ENCODE data around the gene IFI30. TPM values are rescaled to one million over a fixed set of nuclear protein-coding genes. Genes with fewer than 3 reads are reported as not detected.

Gene IFI30
- not detected in 2 replicates for total RNA-seq
- long read RNA-seq, partial matches to known transcripts, result 0 of 2 reads
- long read RNA-seq, other reads (novel, unspliced or antisense), result 0 of 2 reads

DNA sequence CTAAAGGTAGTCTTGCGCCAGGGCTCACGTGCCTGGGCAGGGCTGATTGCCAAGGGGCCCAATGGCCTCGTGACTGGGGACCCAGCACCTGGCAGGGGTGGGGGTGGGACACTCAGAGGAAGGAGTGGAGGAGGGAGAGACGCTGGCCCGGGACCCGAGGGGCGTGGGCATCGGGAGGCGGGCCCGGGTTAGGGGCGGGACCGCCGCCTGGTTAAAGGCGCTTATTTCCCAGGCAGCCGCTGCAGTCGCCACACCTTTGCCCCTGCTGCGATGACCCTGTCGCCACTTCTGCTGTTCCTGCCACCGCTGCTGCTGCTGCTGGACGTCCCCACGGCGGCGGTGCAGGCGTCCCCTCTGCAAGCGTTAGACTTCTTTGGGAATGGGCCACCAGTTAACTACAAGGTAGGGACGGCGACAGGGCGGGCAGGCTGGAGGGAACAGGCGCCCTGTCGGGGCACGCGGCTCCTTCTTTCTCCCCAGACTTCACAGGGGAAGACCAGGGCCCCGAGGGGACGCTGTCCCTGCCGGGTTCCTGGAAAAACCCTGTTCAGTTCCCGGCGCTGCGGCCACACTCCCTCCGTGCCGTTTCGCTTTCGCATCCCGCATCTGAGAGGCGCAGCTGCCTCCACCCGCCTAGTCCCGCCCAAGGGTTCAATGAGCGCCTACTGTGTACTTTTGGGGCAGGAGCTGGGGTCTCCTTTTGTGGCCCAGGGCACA, at the start of gene IFI30:
Gene IFI30, plus strand, starts transcription at position 242 of the 717 bp plus-strand sequence. Its CDS starts 29 bp downstream, at position 271.
- H3K36me3 Mint-ChIP-seq (ENCODE audit: unreplicated experiment), result peaks cover 9% of the 10 kb centered on the region
- no peak within 1 kb of the TSS for H3K27ac Mint-ChIP-seq (ENCODE audit: unreplicated experiment)
- H3K27me3 Mint-ChIP-seq (ENCODE audit: unreplicated experiment), result peaks cover 8% of the 10 kb centered on the region
- peaks cover 16% of the 10 kb centered on the region for H3K4me1 Mint-ChIP-seq (ENCODE audit: unreplicated experiment)
- no peaks in the 10 kb centered on the region for H3K9me3 Mint-ChIP-seq (ENCODE audit: unreplicated experiment)
- TF ChIP-seq, protein P1, sequence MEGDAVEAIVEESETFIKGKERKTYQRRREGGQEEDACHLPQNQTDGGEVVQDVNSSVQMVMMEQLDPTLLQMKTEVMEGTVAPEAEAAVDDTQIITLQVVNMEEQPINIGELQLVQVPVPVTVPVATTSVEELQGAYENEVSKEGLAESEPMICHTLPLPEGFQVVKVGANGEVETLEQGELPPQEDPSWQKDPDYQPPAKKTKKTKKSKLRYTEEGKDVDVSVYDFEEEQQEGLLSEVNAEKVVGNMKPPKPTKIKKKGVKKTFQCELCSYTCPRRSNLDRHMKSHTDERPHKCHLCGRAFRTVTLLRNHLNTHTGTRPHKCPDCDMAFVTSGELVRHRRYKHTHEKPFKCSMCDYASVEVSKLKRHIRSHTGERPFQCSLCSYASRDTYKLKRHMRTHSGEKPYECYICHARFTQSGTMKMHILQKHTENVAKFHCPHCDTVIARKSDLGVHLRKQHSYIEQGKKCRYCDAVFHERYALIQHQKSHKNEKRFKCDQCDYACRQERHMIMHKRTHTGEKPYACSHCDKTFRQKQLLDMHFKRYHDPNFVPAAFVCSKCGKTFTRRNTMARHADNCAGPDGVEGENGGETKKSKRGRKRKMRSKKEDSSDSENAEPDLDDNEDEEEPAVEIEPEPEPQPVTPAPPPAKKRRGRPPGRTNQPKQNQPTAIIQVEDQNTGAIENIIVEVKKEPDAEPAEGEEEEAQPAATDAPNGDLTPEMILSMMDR (IDR thresholded peaks at IDR 0.05), result no peak
- H3K4me3 Mint-ChIP-seq (ENCODE audit: unreplicated experiment), result peak within 1 kb of the TSS; percentile 79
- no peak for DNase-seq (ENCODE audit: extremely low spot score, unreplicated experiment)

DNA sequence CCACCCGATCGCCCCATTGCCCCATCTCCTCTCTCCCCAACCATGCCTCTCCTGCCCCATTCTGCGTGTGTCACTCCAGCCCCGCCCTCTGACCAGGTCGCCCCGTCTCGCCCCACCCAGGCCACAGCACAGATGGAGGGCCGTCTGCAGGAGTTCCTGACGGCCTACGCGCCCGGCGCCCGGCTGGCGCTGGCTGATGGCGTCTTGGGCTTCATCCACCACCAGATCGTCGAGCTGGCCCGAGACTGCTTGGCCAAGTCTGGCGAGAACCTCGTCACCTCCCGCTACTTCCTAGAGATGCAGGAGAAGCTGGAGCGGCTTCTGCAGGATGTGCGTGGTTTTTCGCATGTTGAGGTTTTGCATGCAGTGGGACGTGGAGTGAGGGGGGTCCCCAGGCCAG, 49.8 kb upstream of the IFI30 start:
- H3K27me3 Mint-ChIP-seq (ENCODE audit: unreplicated experiment), result no peaks in the 10 kb centered on the region
- H3K4me3 Mint-ChIP-seq (ENCODE audit: unreplicated experiment), result no peak overlapping the region
- H3K9me3 Mint-ChIP-seq (ENCODE audit: unreplicated experiment), result no peaks in the 10 kb centered on the region
- TF ChIP-seq, protein P1 (IDR thresholded peaks at IDR 0.05), result no peak
- H3K36me3 Mint-ChIP-seq (ENCODE audit: unreplicated experiment), result peaks cover 6% of the 10 kb centered on the region
- no peak overlapping the region for H3K27ac Mint-ChIP-seq (ENCODE audit: unreplicated experiment)
- peaks cover 4% of the 10 kb centered on the region for H3K4me1 Mint-ChIP-seq (ENCODE audit: unreplicated experiment)
- no peak for DNase-seq (ENCODE audit: extremely low spot score, unreplicated experiment)

DNA sequence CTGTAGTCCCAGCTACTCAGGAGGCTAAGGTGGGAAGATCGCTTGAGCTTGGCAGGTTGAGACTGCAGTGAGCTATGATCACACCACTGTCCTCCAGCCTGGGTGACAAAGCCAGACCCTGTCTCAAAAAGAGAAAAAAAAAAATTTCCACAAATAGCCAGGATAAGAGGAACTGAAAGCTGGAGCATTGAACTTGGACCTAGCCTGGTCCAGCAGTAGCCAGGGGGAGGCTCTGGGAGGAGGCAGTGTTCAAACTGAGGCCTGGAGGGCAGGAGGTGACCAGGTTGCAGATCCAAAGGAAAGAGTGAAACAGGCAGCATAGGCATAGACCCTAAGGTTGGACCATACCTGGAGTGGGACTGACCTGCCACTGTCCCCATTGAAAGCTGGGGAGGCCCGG, 47.5 kb upstream of the IFI30 start:
- TF ChIP-seq, protein P1 (IDR thresholded peaks at IDR 0.05), result no peak
- Mint-ChIP-seq H3K27ac (ENCODE audit: unreplicated experiment) (no peak overlapping the region), H3K4me3 (ENCODE audit: unreplicated experiment) (no peak overlapping the region), H3K9me3 (ENCODE audit: unreplicated experiment) (no peaks in the 10 kb centered on the region), H3K36me3 (ENCODE audit: unreplicated experiment) (peaks cover 6% of the 10 kb centered on the region), H3K4me1 (ENCODE audit: unreplicated experiment) (no peaks in the 10 kb centered on the region), H3K27me3 (ENCODE audit: unreplicated experiment) (no peaks in the 10 kb centered on the region)
- DNase-seq (ENCODE audit: extremely low spot score, unreplicated experiment), result no peak

DNA sequence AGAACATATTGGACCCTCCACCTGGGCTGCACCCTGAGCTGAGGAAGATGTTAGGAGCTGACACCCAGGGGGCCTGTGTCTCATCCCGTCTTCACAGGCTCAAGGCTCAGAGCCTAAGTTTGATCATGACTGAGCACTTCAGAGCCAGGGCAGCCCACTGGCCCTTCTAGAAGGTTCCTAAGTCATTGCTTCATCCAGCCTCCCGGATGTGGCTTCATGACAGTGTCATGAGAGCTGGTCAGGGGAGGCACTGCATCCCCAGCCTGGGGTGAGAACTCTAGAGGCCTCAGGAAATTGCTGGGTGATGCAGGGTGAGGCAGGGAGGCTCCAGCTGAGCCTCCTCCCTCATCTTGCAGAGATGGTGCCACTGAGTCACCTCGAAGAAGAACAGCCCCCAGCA, 45.6 kb upstream of the IFI30 start:
- no peak for DNase-seq (ENCODE audit: extremely low spot score, unreplicated experiment)
- TF ChIP-seq, protein P1 (IDR thresholded peaks at IDR 0.05), result no peak
- Mint-ChIP-seq H3K4me3 (ENCODE audit: unreplicated experiment) (no peak overlapping the region), H3K27me3 (ENCODE audit: unreplicated experiment) (no peaks in the 10 kb centered on the region), H3K36me3 (ENCODE audit: unreplicated experiment) (peaks cover 10% of the 10 kb centered on the region), H3K27ac (ENCODE audit: unreplicated experiment) (no peak overlapping the region), H3K4me1 (ENCODE audit: unreplicated experiment) (no peaks in the 10 kb centered on the region), H3K9me3 (ENCODE audit: unreplicated experiment) (no peaks in the 10 kb centered on the region)

DNA sequence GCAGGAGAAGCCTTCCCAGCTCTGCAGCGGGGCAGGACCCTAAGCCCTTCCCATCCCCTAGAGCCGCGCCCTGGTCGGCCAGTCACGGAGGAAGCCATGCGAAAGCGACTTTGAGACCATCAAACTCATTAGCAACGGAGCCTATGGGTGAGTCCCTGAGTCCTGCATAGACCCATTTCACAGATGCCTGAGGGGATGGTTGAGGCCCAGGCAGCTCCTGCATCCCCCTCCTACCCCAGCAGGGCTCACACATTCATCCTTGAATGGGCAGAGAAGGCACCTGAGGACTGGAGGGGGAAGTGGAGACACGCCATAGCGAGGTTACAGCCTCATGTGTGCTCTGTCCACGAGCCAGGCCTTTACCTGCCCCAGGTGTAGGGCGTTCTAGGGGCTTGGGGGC, 44.8 kb upstream of the IFI30 start:
- Mint-ChIP-seq H3K4me3 (ENCODE audit: unreplicated experiment) (no peak overlapping the region), H3K4me1 (ENCODE audit: unreplicated experiment) (no peaks in the 10 kb centered on the region), H3K27me3 (ENCODE audit: unreplicated experiment) (no peaks in the 10 kb centered on the region), H3K36me3 (ENCODE audit: unreplicated experiment) (peaks cover 6% of the 10 kb centered on the region), H3K27ac (ENCODE audit: unreplicated experiment) (no peak overlapping the region), H3K9me3 (ENCODE audit: unreplicated experiment) (no peaks in the 10 kb centered on the region)
- DNase-seq (ENCODE audit: extremely low spot score, unreplicated experiment), result no peak
- TF ChIP-seq, protein P1 (IDR thresholded peaks at IDR 0.05), result no peak
